IMR-90 (cell line): ENCODE results near the gene TRPM6. TPM values are rescaled to one million over a fixed set of nuclear protein-coding genes. Genes with fewer than 3 reads are reported as not detected.

ENCODE experiments used
- ATAC-seq: fragments of 200-7000 bp; cut with Tn5 transposase; 2 replicates; pipeline ENCODE4 v1.9.1; 2020; ENCODE audit warnings: low read depth, mild to moderate bottlenecking, moderate library complexity
- BruUV-seq: library from RNA; stranded (reverse); fragments of 400-500 nt; replicated peaks from 2 replicates; lab custom pipeline; 2021; lab: Mats Ljungman, UMichigan
- CTCF ChIA-PET: fragments of 300-600 bp; formaldehyde crosslinking; extraction: SDS; loops from one replicate; lab custom pipeline; 2021; ENCODE audit warnings: antibody characterized with exemption; lab: Yijun Ruan, JAX
- POLR2A ChIA-PET: fragments of 300-600 bp; sonication (Branson Sonifier 250); formaldehyde crosslinking; loops from one replicate; lab custom pipeline; 2022; ENCODE audit warnings: antibody characterized with exemption; ENCODE audit not compliant: unreplicated experiment; lab: Charles Lee
- DNase-seq: peaks from one replicate; pipeline ENCODE4 v3.0.0; 2013
- H2AFZ ChIP-seq: replicated peaks from 2 replicates; pipeline ENCODE3; 2013; ENCODE audit warnings: low read length, mild to moderate bottlenecking; ENCODE audit not compliant: poor library complexity
- H2AK5ac ChIP-seq: 2 replicates; pipeline ENCODE4 v1.6.1; 2013; ENCODE audit warnings: low read depth, low read length, inconsistent platforms
- H2AK9ac ChIP-seq: replicated peaks from 2 replicates; pipeline ENCODE3; 2013; ENCODE audit warnings: mild to moderate bottlenecking, low read depth, low read length, moderate library complexity; ENCODE audit not compliant: poor library complexity
- H2BK120ac ChIP-seq: 2 replicates; pipeline ENCODE4 v1.6.1; 2013; ENCODE audit warnings: low read depth, low read length, inconsistent platforms
- H2BK15ac ChIP-seq: 3 replicates; pipeline ENCODE4 v1.6.1; 2013; ENCODE audit warnings: low read depth, low read length, inconsistent platforms
- H2BK20ac ChIP-seq: 2 replicates; pipeline ENCODE4 v1.6.1; 2013; ENCODE audit warnings: low read depth, mild to moderate bottlenecking, inconsistent platforms, low read length, moderate library complexity
- H2BK5ac ChIP-seq: 2 replicates; pipeline ENCODE4 v1.6.1; 2013; ENCODE audit warnings: mild to moderate bottlenecking, low read depth, low read length, inconsistent platforms; ENCODE audit not compliant: poor library complexity, severe bottlenecking
- H3K14ac ChIP-seq: replicated peaks from 2 replicates; pipeline ENCODE4 v1.6.1; 2013; ENCODE audit warnings: low read depth, low read length, inconsistent platforms
- H3K18ac ChIP-seq: 2 replicates; pipeline ENCODE4 v1.6.1; 2013; ENCODE audit warnings: low read depth, low read length, control low read depth
- H3K23ac ChIP-seq: 2 replicates; pipeline ENCODE4 v1.6.1; 2013; ENCODE audit warnings: low read depth, low read length, inconsistent platforms
- H3K27ac ChIP-seq: 2 replicates; pipeline ENCODE4 v1.5.1; 2013; ENCODE audit warnings: mild to moderate bottlenecking, control low read depth, low read length; ENCODE audit not compliant: insufficient read depth
- H3K27me3 ChIP-seq: 2 replicates; pipeline ENCODE4 v1.6.1; 2013; ENCODE audit warnings: low read length; ENCODE audit not compliant: control insufficient read depth, insufficient read depth
- H3K36me3 ChIP-seq: 2 replicates; pipeline ENCODE4 v1.6.1; 2013; ENCODE audit warnings: low read length, mixed read lengths; ENCODE audit not compliant: control insufficient read depth, insufficient read depth
- H3K4ac ChIP-seq: 2 replicates; pipeline ENCODE4 v1.6.1; 2013; ENCODE audit warnings: low read depth, low read length, inconsistent platforms
- H3K4me1 ChIP-seq: 2 replicates; pipeline ENCODE4 v1.6.1; 2013; ENCODE audit warnings: low read length, mixed read lengths; ENCODE audit not compliant: control insufficient read depth, insufficient read depth
- H3K4me2 ChIP-seq: 2 replicates; pipeline ENCODE4 v1.6.1; 2013; ENCODE audit warnings: low read depth, mild to moderate bottlenecking, control low read depth, low read length, moderate library complexity
- H3K4me3 ChIP-seq: 2 replicates; pipeline ENCODE4 v1.5.1; 2013; ENCODE audit warnings: low read depth, mild to moderate bottlenecking, control low read depth, low read length, moderate library complexity; ENCODE audit not compliant: insufficient read depth
- H3K56ac ChIP-seq: 2 replicates; pipeline ENCODE4 v1.6.1; 2013; ENCODE audit warnings: low read length, inconsistent platforms; ENCODE audit not compliant: insufficient read depth; ENCODE audit errors: extremely low read depth
- H3K79me1 ChIP-seq, 2 experiments: 2 replicates each; pipeline ENCODE4 v1.6.1; 2013; ENCODE audit warnings: low read length in 2 of 2, inconsistent platforms in 1 of 2, low read depth in 1 of 2
- H3K9ac ChIP-seq: 2 replicates; pipeline ENCODE4 v1.6.1; 2013; ENCODE audit warnings: low read depth, low read length, control low read depth
- H3K9me1 ChIP-seq: 2 replicates; pipeline ENCODE4 v1.6.1; 2013; ENCODE audit warnings: low read length, inconsistent platforms; ENCODE audit not compliant: insufficient read depth
- H3K9me3 ChIP-seq: 2 replicates; pipeline ENCODE4 v1.6.1; 2013; ENCODE audit warnings: low read length; ENCODE audit not compliant: control insufficient read depth, insufficient read depth
- H4K20me1 ChIP-seq: 2 replicates; pipeline ENCODE4 v1.6.1; 2013; ENCODE audit warnings: low read length, inconsistent platforms; ENCODE audit not compliant: insufficient read depth
- H4K5ac ChIP-seq: 2 replicates; pipeline ENCODE4 v1.6.1; 2013; ENCODE audit warnings: mild to moderate bottlenecking, low read depth, low read length, control low read depth
- H4K8ac ChIP-seq, 2 experiments: 2 replicates each; pipeline ENCODE4 v1.6.1; 2013; ENCODE audit warnings: low read depth in 2 of 2, low read length in 2 of 2, control low read depth in 1 of 2, inconsistent platforms in 1 of 2
- H4K91ac ChIP-seq: 2 replicates; pipeline ENCODE4 v1.6.1; 2013; ENCODE audit warnings: low read depth, low read length, inconsistent platforms; ENCODE audit not compliant: insufficient read depth
- BHLHE40 ChIP-seq: fragments of 150-350 bp; IDR thresholded peaks from 2 replicates; pipeline ENCODE4 v1.6.1; 2016; ENCODE audit warnings: mild to moderate bottlenecking, low read depth, low read length
- WGBS, 2 experiments: methylation state at CpG; one replicate each; pipeline versions ENCODE4 v1.1.5 to v1.1.7; 2013; ENCODE audit warnings: missing lambda C conversion rate in 2 of 2; ENCODE audit not compliant: insufficient read length in 1 of 2; ENCODE audit errors: extremely low coverage in 2 of 2; 5-methylcytosine and 5-hydroxymethylcytosine counted together
- dilution Hi-C: fragments of 300-500 bp; cut with HindIII; formaldehyde crosslinking; loops from one replicate; pipeline ENCODE4 v1.14.3; 2018; ENCODE audit warnings: low sequenced_read_pairs; ENCODE audit not compliant: unreplicated experiment
- in situ Hi-C: fragments of 300-500 bp; cut with MboI; formaldehyde crosslinking; loops from 3 replicates; pipeline ENCODE4 v1.14.3; 2019; ENCODE audit warnings: low sequenced_read_pairs, inconsistent platforms, mixed read lengths
- intact Hi-C: fragments of 100-400 bp; cut with micrococcal nuclease; formaldehyde crosslinking; loops from 2 replicates; pipeline ENCODE4 v1.10.0; 2022
- polyA plus RNA-seq, 3 experiments: library from polyadenylated mRNA; depleted of rRNA; stranded (reverse); fragments of >200 nt; gene quantifications; 2 replicates each; pipeline ENCODE4 v1.2.3, GENCODE V29; 2012; ENCODE audit warnings: low replicate concordance in 1 of 3
- total RNA-seq: library from RNA; depleted of rRNA; stranded (reverse); fragments of >200 nt; gene quantifications from 2 replicates; pipeline ENCODE4 v1.2.3, GENCODE V29; 2012

TRPM6 gene
- total and polyA plus RNA-seq, 2 of the 4 experiments (the other 2 are of a cell fraction) = under 0.01 to 0.02 TPM

DNA sequence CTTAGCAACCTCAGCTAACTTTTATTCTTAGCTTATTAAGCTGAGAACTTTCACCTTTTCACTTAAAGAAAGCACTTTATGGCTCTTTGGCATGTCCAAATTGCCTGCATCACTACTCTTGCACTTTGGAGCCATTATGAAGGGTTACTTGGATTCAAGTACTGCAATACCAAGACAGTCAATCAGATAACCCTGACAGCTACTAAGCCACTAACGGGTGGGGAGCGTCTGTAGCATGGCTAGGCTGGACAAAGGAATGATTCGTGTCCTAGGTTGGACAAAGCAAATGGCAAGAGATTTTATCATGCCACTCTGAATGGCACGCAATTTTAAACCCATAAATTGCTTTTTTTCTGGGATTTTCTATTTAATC lies 39.6 kb downstream of the TRPM6 start:
- Histone ChIP-seq H2AK5ac (no peak overlapping the region), H2AK9ac (no peak overlapping the region), H4K20me1 (no peaks in the 10 kb centered on the region), H2BK20ac (no peak overlapping the region), H3K4me3 (no peak overlapping the region), H3K9me1 (no peaks in the 10 kb centered on the region), H4K8ac (no peak overlapping the region), H3K9me3 (no peaks in the 10 kb centered on the region), H3K79me1 (no peaks in the 10 kb centered on the region), H2BK15ac (no peak overlapping the region), H2BK120ac (no peak overlapping the region), H4K5ac (no peak overlapping the region), H3K27me3 (no peaks in the 10 kb centered on the region), H4K91ac (no peak overlapping the region), H2AFZ (no peak overlapping the region), H3K9ac (no peak overlapping the region), H3K4me2 (no peak overlapping the region), H3K36me3 (no peaks in the 10 kb centered on the region), H2BK5ac (no peak overlapping the region), H3K56ac (no peak overlapping the region), H3K4me1 (no peaks in the 10 kb centered on the region), H3K27ac (no peak overlapping the region), H3K4ac (no peak overlapping the region), H3K18ac (no peak overlapping the region), H3K23ac (no peak overlapping the region), H3K14ac (no peak overlapping the region)
- no TSS peak for BruUV-seq
- ChIA-PET POLR2A (no interaction called here), CTCF (interaction anchor here (0.6 kb wide), 1 partner anchor 7 kb away, joined by 3 read pairs; no protein-coding TSS in a partner anchor)
- intact Hi-C loops = no loop called here
- 20% methylated on average over 1 of the region's 4 CpGs; no CpG with 5 or more reads in 1 of the 2 experiments for WGBS, 2 experiments
- no peak for DNase-seq
- in situ Hi-C loops = no loop called here
- TF ChIP-seq BHLHE40 = no peak
- dilution Hi-C loops = no loop called here
- no peak for ATAC-seq
